ENCODE data around the gene SAT2.
A peak's percentile ranks its signal among the peaks of the same experiment; 100 is the strongest.
"Not testable (repeated sequence)": the region's sequence is repeated elsewhere in the genome, so short reads cannot be mapped to it uniquely, and the experiment has no call there.

Gene SAT2

DNA sequence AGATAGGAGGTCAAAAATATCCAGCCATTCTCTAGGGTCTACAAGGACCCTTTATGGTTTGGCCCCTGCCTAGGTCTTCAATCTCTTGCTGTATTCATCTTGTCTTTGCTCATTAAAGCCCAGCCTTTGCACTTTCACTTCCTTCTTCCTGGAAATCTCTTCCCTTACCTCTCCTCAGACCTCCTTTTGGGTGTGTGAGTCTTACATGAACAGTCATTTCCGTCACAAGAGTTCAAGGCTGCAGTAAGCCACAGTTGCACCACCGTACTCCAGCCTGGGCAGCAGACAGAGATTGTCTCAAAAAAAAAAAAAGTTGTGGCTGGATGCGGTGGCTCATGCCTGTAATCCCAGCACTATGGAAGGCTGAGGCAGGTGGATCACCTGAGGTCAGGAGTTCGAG, 17.2 kb upstream of the SAT2 start:
- DNase-seq: no peak

DNA sequence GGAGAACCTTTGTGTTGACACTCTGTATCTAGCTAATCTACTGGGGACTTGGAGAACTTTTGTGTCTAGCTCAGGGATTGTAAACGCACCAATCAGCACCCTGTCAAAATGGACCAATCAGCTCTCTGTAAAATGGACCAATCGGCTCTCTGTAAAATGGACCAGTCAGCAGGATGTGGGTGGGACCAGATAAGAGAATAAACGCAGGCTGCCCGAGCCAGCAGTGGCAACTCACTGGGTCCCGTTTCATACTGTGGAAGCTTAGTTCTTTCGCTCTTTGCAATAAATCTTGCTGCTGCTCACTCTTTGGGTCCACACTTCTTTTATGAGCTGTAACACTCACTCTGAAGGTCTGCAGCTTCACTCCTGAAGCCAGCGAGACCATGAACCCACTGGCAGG, 14.0 kb upstream of the SAT2 start:
- DNase-seq: not testable (repeated sequence)

DNA sequence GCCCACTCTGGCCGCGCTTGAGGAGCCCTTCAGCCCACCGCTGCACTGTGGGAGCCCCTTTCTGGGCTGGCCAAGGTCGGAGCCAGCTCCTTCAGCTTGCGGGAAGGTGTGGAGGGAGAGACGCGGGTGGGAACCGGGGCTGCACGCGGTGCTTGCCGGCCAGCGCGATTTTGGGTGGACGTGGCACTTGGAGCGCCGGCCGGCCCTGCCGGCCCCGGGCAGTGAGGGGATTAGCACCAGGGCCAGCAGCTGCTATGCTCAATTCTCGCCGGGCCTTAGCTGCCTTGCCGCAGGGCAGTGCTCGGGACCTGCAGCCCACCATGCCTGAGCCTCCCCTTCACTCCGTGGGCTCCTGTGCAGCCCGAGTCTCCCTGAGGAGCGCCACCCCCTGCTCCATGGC, 13.2 kb upstream of the SAT2 start:
- DNase-seq: no peak

DNA sequence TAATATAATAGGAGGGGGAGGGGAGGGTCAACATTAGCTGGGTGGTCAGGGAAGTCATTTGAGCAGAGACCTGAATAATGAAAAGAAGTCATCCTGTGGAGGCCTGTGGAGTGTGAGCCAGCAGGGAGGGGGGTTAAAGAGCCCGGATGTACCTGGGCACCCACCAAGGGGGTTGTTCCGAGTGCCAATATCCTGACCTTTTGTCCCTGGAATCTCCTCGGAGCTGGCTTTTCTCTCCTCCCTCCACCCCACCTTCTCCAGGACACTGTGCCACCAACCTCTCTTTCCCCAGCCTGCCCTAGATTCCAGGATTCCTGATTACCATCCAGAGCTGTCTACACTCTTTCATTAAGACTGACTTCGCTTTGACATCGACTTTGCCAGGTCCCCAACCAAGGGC, 8.5 kb upstream of the SAT2 start:
- no peak for DNase-seq

DNA sequence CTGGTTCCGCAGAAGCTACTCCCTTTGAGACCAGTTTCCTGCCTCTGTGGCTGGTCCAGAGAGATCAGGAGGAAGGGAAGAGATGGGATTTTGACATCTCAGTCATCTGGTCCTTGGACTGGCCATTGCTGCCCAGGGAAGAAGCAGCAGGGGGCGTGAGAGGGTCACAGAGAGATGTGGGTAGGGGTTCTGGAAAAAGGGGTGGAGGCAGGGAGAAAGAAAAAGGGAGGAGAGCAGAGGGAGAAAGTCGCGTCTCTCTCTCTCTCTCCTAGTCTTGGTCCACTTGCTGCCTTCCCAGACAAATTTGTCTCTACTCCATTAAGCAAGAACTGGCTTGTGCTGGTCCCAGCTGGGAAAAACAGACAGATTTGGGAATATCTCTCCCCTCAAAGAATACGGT, 6.8 kb upstream of the SAT2 start:
- DNase-seq: peak; percentile 49

DNA sequence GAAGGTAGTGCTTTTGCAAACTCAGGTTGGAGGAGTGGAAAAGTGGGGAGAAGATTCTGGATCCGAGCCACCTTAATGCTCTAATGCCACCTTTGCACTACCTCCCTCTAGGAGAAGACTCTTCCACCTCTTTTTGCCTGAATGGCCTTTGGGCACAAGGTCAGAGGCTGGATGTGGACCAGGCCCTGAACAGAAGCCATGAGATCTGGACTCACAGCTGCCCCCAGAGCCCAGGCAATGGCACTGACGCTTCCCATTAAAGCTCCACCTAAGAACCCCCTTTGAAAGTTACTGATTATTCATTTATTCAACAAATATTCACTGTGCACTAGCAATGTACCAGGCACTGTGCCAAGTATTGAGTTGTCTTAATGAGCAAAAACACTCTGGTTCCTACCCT, 5.5 kb upstream of the SAT2 start:
- no peak for DNase-seq

DNA sequence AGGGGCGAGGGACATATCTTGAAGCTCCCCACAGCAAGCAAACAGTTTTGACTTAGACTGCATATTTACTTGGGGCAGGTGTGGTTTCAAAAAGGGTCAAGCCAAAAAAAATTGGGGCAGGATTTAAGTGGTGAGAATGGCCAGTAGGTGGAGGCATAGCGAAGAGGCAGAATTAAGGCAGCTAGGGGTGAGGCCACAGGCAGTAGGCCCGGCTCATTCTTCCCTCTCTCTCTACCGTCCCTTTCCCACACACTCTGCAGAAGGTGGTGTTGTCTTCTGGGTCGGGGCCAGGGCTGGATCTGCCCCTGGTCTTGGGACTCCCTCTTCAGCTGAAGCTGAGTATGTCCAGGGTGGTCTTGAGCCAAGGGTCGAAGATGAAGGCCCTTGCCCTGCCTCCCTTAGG, 4.9 kb upstream of the SAT2 start:
- DNase-seq: no peak

DNA sequence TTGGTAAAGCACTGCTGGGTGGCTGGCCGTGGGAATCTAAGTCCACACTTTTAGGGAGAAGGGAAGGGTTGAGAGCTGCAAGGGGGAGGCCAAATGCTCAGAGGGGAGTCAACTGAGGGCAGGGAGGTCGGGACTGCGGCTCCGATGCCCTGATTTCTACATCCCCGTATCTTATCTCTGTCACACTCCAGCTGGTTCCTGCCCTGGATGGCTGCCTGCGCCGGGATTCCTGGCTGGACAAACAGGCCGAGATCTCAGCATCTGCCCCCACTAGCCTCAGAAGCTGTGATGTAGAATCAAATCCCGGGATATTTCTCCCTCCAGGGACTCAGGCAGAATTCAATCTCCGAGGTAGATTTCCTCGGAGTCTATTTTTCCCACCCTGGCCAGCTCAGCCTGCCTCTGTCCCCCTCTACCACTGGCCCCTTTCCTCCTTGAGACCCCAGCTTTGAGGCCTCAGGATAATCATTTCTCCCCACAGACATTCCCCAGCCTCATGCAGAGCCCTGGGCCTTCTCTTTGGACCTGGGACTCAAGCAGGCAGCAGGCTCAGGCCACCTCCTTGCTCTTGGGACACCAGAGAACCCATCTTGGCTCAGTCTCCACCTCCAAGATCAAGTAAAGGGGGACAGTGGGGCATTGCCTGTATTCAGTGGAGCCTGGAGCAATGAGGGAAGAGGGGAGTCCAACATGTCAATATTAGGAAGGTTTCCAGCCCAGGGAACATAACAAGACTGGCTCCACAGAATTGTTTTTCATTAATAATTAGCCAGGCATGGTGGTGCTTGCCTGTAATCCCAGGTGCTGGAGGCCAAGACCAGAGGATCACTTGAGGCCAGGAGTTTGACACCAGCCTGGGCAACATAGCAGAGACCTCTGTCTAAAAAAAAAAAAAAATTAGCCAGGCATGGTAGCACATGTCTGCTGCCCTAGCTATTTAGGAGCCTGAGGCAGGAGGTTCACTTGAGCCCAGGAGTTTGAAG, 4.1 kb upstream of the SAT2 start:
- no peak for DNase-seq

DNA sequence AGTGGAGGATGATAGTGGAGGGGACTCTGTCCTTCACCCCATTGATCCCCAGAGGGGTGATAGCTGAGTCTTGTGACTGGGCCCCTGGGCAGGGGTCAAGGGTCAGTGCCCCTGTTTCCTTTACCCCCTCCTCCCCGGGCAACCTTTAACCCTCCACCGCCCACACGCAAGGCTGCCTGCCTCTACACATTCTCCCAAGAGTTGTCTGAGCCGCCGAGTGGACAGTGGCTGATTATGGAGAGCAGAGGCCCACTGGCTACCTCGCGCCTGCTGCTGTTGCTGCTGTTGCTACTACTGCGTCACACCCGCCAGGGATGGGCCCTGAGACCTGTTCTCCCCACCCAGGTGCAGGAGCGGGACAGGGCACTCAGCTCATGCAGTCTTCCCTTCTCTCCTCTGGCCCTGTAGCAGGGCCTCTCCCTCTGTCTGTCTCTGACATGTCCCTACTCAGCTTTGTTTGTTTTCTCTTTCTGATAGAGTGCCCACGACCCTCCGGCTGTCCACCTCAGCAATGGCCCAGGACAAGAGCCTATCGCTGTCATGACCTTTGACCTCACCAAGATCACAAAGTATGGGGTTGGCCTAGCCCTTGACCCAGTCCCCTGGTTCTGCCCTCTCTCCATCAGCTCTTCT, 2.4 kb upstream of the SAT2 start, which contains the start of gene SHBG:
SHBG (plus strand) TSS at position 197 of the 633 bp plus-strand sequence; CDS start at position 235, 38 bp downstream.
- no peak for DNase-seq

DNA sequence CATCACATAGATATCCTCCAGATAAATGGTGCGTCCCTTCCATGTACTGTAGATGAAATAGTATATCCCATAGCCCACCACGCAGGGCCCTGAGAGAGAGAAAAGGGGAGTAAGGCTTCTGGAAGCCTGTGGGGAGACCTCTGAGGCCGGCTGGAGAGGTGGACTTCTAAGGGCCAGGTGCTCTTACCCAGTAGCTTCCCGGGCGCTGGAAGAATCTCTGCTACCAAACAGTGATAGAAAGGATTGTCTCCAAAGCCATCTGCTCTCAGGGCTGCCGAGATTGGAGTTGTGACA, 718 bp downstream of the SAT2 start:
- DNase-seq: no peak

DNA sequence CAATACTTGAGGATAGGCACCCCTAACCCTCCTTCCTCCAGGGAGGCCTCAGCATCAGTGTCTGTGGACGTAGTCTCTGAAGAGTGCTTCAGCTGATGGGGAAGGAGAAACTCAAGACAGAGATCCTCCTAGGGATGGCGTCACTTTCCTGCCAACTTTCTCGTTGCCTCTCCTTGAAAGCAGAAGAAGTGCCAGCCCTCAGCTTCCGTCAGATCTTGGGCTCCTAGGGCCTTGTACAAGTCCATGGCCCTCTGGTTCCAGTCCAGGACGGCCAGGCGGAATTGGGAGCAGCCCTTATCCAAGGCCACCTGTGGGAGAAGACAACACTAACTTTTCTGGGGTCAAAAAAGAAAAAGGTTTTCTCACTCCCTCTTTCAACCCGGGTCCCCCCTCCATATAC, 1.3 kb downstream of the SAT2 start:
- no peak for DNase-seq

DNA sequence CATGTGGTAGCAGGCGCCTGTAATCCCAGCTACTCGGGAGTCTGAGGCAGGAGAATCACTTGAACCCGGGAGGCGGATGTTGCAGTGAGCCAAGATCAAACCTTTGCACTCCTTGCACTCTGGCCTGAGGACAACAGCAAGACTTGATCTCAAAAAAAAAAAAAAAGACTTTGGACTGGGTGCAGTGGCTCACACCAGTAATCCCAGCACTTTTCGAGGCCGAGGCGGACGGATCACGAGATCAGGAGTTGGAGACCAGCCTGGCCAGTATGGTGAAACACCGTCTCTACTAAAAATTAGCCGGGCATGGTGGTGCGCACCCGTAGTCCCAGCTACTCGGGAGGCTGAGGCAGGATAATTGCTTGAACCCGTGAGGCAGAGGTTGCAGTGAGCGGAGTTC, 1.9 kb downstream of the SAT2 start:
- not testable (repeated sequence) for DNase-seq

DNA sequence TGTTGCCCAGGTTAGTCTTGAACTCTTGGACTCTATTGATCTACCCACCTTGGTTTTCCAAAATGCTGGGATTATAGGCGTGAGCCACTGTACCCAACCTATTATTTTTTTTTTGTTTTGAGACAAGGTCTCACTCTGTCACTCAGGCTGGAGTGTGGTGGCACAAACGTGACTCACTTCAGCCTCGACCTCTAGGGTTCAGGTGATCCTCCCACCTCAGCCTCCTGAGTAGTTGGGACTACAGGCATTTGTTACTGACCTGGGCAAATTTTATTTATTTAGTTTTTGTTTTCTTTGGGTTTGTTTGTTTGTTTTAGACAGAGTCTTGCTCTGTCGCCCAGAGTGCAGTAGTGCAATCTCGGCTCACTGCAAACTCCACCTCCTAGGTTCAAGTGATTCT, 4.0 kb downstream of the SAT2 start:
- DNase-seq: no peak

DNA sequence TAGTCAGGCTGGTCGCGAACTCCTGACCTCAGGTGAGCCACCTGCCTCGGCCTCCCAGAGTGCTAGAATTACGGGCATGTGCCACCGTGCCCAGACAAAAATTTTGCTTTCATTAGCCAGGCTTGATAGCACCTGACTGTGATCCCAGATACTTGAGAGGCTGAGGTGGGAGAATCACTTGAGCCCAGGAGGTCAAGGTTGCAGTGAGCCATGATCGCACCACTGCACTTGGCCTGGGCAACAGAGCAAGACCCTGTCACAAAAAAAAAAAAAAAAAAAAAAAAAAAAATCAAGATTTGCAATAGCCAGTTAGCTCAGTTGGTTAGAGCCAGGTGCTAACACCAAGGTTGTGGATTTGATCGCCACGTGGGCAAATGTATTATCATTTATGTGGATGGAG, 6.8 kb downstream of the SAT2 start:
- no peak for DNase-seq

DNA sequence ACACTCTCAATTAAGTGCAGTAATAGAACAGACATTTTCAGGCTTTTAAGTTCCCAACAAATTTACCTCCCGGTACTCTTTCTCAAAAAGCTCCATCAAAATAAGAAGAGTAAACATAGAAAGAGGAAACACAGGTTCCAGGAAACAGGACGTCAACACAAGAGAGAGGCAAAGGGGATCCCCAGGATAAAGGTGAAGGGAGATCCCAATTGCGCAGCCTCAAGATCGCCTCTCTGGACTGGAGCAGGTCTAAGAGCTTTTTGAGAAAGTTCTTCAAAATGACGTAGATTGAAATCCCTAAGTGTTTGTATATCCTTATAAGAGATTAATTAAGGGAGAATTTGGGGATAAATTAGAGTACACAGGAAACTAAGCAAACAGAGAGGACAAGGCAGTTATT, 9.0 kb downstream of the SAT2 start:
- no peak for DNase-seq

DNA sequence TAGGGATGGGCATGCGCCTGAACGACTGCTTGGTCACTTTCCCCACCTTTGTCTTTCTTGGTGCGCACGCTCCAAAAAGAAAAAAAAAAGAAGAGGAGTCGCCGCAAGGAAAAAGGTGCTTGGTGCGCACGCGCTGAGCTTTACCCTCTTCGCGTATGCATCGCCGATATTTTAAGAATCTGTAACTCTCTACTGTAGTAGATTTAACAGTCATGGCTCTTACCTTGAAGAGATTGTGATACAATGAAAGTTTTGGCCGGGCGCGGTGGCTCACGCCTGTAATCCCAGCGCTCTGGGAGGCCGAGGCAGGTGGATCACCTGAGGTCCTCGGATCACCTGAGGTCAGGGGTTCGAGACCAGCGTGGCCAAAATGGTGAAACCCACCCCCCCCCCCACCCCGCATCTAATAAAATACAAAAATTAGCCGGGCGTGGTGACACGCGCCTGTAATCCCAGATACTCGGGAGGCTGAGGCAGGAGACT, 12.3 kb downstream of the SAT2 start:
- no peak for DNase-seq

DNA sequence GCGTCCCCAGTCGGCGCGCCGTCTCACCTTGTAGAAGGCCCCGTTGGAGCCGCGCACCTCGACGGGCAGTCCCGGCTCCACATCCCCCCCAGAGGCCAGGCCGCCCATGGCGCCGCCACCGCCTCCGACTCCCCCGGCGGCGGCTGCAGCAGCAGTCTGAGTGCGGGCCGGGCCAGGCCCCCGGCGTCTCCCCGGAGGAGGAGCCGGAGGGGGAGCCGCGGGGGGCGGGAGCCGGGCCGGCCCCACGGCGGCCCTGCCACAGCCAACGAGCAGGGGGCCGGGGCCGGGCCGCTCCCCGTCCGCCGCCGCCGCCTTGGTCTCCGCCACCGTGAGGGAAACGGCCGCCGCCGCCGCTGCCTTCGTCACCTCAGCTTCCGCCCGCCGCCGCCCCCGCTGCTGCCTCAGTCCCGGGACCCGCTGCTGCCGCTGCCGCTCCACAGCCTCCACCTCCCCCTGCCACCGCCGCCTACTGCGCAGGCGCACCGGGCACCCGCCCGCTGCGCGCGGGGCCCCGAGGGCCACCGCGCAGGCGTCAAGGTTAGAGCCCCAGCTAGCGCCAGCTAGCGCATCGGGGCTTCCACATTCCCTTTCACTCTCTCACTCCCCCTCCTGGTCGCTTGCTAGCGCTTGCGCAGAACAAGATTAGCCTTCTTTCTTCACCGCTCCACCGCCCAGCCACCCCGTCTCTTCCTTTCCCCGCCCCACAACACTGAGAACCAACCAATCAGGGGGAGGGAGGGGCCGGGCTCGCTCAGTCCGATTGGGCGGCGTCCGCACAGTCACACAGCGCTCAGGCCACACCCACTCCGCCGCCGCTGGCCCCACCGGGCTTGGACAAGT, 13.0 kb downstream of the SAT2 start, which contains the start of gene FXR2:
FXR2 (minus strand) TSS at position 473 of the 840 bp plus-strand sequence; CDS start at position 108, 365 bp downstream.
- DNase-seq: peak; percentile 97

DNA sequence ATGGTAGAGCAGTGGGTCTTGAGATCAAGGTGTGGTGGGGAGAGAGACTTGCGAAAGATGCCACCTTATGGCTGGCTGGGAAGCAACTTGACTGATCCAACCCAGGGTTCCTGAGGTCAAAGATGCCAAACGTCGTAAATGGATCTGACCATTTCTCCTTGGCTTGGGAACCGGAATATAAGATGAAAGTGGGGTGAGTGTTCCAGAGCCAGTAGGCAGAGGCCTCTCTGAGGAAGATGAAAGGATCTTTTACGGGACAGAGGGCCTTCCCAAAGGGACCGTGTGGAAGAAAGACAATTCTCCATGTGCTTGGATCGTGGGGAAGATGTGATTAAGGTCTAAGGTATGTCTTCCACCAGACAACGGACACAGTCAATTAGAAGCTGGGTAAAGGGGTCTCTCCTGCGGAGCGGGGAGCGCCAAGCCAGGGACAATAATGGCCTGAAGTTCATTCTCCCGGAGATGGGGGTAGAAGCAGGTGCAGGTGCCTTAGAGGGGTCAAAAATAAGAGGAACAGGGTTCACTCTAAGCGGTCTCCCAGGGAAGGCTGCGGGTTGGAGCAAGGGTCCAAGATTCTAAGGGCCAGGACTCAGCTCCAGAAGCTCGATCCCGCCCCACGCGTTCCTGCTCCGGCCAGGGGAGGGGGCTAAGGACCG, 13.7 kb downstream of the SAT2 start:
- DNase-seq: no peak

DNA sequence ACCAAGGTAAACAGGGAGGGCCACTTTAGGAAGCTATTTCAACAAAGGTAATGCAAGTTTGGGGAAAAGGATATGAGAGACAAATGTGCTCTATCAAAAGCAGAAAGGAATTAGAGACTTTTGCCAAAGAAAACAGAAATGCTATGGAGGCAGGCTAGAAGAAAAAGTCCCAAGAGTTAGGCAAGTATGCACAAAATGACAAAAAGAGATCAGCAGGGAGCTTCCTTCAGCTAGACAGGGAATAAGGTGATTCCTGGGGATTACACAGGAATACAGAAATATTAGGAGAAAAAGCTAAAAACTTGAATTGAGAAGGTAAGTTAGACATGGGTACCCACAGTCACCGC, 15.4 kb downstream of the SAT2 start:
- DNase-seq: no peak

DNA sequence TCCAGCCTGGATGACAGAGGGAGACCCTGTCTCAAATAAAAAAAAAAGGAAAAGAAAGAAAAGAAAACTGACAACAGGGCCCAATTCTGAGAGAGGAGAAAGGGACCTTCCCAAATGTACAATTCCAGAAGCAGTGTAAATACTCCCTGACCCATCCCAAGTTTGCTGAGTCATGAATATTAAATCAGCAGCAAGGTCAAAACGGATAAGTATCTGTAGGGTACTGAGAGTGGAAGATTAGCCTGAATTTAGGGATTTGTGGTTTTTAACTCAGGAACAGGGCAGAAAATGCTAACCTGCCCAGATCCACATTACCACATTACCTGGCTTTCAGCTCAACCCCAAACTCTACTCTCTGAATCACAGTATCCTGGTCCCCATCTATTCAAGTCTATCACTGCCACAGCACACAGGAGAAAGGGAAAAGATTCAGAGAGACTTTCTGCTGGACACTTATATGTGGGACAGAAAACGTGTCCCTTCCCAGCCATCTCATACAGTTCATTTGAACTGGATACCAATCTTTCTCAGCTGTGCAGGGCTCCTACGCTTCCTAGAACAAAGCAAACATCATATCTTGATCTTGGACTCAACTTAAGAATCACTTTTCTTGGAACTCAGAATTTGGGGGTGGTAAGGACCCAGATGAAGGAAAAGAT, 15.9 kb downstream of the SAT2 start:
- DNase-seq: no peak

DNA sequence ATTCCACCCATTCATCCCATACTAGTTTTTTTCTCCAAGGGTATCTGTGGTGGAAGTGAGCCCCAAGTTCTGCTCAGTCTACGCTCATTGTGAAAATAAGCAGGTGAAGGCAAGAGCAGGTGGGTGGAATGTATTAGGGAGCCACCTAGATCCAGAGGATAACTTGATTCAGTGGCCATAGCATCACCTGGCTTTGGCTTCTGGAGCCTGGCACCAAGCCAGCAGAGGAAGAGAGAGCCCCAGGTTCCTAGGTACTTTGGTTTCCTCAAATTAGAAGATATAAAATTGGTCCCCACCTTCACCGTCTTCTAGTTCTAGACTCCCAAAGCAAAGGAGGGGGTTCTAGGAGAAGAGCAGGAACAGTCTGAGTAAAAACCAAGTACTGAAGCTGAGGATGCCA, 17.0 kb downstream of the SAT2 start:
- DNase-seq: no peak

DNA sequence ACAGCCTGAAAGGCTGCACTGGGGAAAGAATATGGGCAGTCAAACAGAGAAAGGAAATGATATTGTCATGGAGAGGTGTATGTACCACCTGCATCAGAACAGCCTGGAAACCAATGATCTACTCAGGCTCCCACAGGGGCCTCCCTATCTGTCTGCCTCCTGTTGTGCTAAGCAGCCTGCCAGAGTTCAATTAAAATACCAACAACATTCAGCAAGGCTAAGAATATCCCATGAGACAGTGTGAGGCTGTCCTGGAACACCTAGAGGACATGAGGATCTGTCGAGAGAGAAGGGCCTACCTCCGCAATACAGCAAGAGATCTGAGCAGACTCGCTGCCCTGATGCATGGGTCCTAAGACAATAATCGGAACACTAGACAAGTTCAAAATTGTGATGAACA, 21.3 kb downstream of the SAT2 start:
- no peak for DNase-seq
